Endothelial cell of umbilical vein (primary cell): ENCODE results near the gene CSPG5. TPM values are rescaled to one million over a fixed set of nuclear protein-coding genes. Genes with fewer than 3 reads are reported as not detected.

Experiments
- BruUV-seq: library from RNA; stranded (reverse); fragments of 400-500 nt; replicated peaks from 2 replicates; lab custom pipeline; 2021; lab: Mats Ljungman, UMichigan
- CTCF ChIA-PET: fragments of 300-600, 350-600 bp; sonication (Branson Sonifier 250); formaldehyde crosslinking; loops from one replicate; lab custom pipeline; 2021; ENCODE audit warnings: antibody characterized with exemption, inconsistent platforms; lab: Charles Lee
- POLR2A ChIA-PET: fragments of 300-600, 350-600 bp; sonication (Branson Sonifier 250); formaldehyde crosslinking; loops from one replicate; lab custom pipeline; 2021; ENCODE audit warnings: antibody characterized with exemption, inconsistent platforms; lab: Charles Lee
- DNase-seq: peaks from one replicate; pipeline ENCODE4 v3.0.0-alpha.2; 2011; ENCODE audit warnings: low read depth, low spot score
- FAIRE-seq: peaks from 2 replicates; lab custom pipeline; 2011; peaks lifted over from hg19 to GRCh38; lab: Jason Lieb, UNC
- H2AFZ ChIP-seq: 2 replicates; pipeline ENCODE4 v1.6.0; 2012; ENCODE audit warnings: low read depth, low read length, control low read depth, inconsistent platforms
- H3K27ac ChIP-seq: 2 replicates; pipeline ENCODE4 v1.5.1; 2011; ENCODE audit warnings: low read depth, mild to moderate bottlenecking, control low read depth, low read length, moderate library complexity; ENCODE audit not compliant: insufficient read depth
- H3K27me3 ChIP-seq, 2 experiments: 2 replicates each; pipeline versions ENCODE4 v1.6.0 to v1.6.1; 2011; ENCODE audit warnings: low read length in 2 of 2, mixed read lengths in 1 of 2; ENCODE audit not compliant: control insufficient read depth in 2 of 2, insufficient read depth in 2 of 2
- H3K36me3 ChIP-seq, 2 experiments: 2 replicates in 1 of 2; 3 replicates in 1 of 2; pipeline ENCODE4 v1.5.1; 2011; ENCODE audit warnings: low read length in 2 of 2, mild to moderate bottlenecking in 1 of 2, moderate library complexity in 1 of 2; ENCODE audit not compliant: control insufficient read depth in 2 of 2, insufficient read depth in 2 of 2; ENCODE audit errors: extremely low read depth in 1 of 2
- H3K4me1 ChIP-seq: 3 replicates; pipeline ENCODE4 v1.5.1; 2011; ENCODE audit warnings: mild to moderate bottlenecking, low read length; ENCODE audit not compliant: control insufficient read depth, insufficient read depth; ENCODE audit errors: extremely low read depth
- H3K4me2 ChIP-seq: 2 replicates; pipeline ENCODE4 v1.6.1; 2011; ENCODE audit warnings: low read length, control low read depth, mixed read lengths; ENCODE audit not compliant: insufficient read depth
- H3K4me3 ChIP-seq, 3 experiments: fragments of 200-600 bp in 1 of 3; sonication (generic), shearing (Covaris generic) in 1 of 3; replicated peaks in 1 of 3; 2 replicates each; pipeline ENCODE4 v1.5.1; 2011 to 2016; ENCODE audit warnings: control low read depth in 3 of 3, low read length in 3 of 3, mild to moderate bottlenecking in 2 of 3, inconsistent platforms in 1 of 3, low read depth in 1 of 3, moderate library complexity in 1 of 3; ENCODE audit not compliant: insufficient read depth in 1 of 3
- H3K79me2 ChIP-seq: 2 replicates; pipeline ENCODE4 v1.6.0; 2012; ENCODE audit warnings: low read length, inconsistent platforms; ENCODE audit not compliant: control insufficient read depth, insufficient read depth
- H3K9ac ChIP-seq: replicated peaks from 2 replicates; pipeline ENCODE3; 2011; ENCODE audit warnings: low read length, control low read depth; ENCODE audit not compliant: insufficient read depth; ENCODE audit errors: extremely low read depth
- H3K9me1 ChIP-seq: replicated peaks from 3 replicates; pipeline ENCODE4 v1.6.0; 2011; ENCODE audit warnings: mild to moderate bottlenecking, low read length; ENCODE audit not compliant: control insufficient read depth, insufficient read depth; ENCODE audit errors: extremely low read depth
- H3K9me3 ChIP-seq: replicated peaks from 2 replicates; pipeline ENCODE4 v1.5.1; 2012; ENCODE audit warnings: low read length, inconsistent platforms; ENCODE audit not compliant: control insufficient read depth, insufficient read depth
- H4K20me1 ChIP-seq: replicated peaks from 2 replicates; pipeline ENCODE3; 2011; ENCODE audit warnings: mild to moderate bottlenecking, low read length; ENCODE audit not compliant: control insufficient read depth, insufficient read depth; ENCODE audit errors: extremely low read depth
- JUN ChIP-seq: IDR thresholded peaks from 2 replicates; pipeline ENCODE4 v1.6.1; 2011; ENCODE audit warnings: borderline replicate concordance, low read depth; ENCODE audit not compliant: insufficient read length, insufficient read depth
- POLR2A ChIP-seq: IDR thresholded peaks from 2 replicates; pipeline ENCODE4 v1.6.1; 2012; ENCODE audit warnings: low read depth, mild to moderate bottlenecking, control low read depth, low read length
- POLR2AphosphoS5 ChIP-seq: IDR thresholded peaks from 2 replicates; pipeline ENCODE4 v1.6.1; 2012; ENCODE audit warnings: low read depth, mild to moderate bottlenecking, control low read depth, low read length, moderate library complexity; ENCODE audit not compliant: insufficient read depth
- dilution Hi-C: fragments of 300-500 bp; cut with MboI; formaldehyde crosslinking; loops from one replicate; pipeline ENCODE4 v1.15.0; 2019; ENCODE audit warnings: low sequenced_read_pairs; ENCODE audit not compliant: extremely low pct_ligation_motif_present
- intact Hi-C: fragments of 100-400 bp; cut with micrococcal nuclease; formaldehyde crosslinking; loops from one replicate; pipeline ENCODE4 v1.10.0; 2022
- polyA plus RNA-seq, 4 experiments: library from polyadenylated mRNA; depleted of rRNA in 3 of 4; stranded (reverse) in 3 of 4; unstranded in 1 of 4; fragments of >200 nt; gene quantifications; 2 replicates each; pipeline versions ENCODE4 v1.2.1 to v1.2.3, GENCODE V29; 2011 to 2012; ENCODE audit warnings: missing spikeins in 1 of 4
- total RNA-seq: library from RNA; stranded (reverse); gene quantifications from 2 replicates; pipeline ENCODE4 v1.2.3, GENCODE V29; 2021
- TF ChIP-seq, protein P1 (sequence below), 2 donors: IDR thresholded peaks; 1 replicate in 1 of 2; 2 replicates in 1 of 2; pipeline ENCODE4 v1.5.1; 2011; ENCODE audit warnings: low read length in 2 of 2, mild to moderate bottlenecking in 2 of 2, moderate library complexity in 2 of 2, control low read depth in 1 of 2, inconsistent platforms in 1 of 2, low read depth in 1 of 2; ENCODE audit not compliant: insufficient read depth in 1 of 2; ENCODE audit errors: extremely low read depth in 1 of 2

The CSPG5 gene
- total and polyA plus RNA-seq, 2 donors (not counting 3 experiments of a cell fraction or from before 2014, with no cell fraction given): 0.32 to 0.55 TPM

DNA sequence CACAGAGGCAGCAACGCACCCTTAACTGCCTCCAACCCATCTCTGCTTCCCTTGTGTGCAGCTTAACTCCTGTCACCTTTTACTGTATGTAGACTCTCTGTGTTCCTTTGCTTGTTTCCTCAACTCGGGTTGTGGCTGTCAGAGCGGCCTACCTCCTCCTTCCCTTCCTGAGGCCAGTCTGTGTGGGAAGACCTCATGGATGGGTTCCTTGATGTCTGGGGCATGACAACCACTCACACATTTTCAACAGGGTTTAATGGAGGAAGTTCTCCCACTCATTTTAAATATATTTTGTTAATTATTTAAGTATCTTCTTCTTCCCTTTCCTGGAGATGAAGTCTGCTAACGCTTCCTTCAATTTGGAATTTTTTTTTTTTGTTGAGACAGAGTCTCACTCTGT, 1.8 kb upstream of the CSPG5 start:
- H3K27me3 ChIP-seq: peaks cover 14 to 15% of the 10 kb centered on the region in 2 experiments
- H2AFZ ChIP-seq: no peak overlapping the region
- no peaks in the 10 kb centered on the region for H3K9me3 ChIP-seq
- TF ChIP-seq POLR2A (no peak), POLR2AphosphoS5 (no peak), JUN (no peak)
- TF ChIP-seq, protein P1, sequence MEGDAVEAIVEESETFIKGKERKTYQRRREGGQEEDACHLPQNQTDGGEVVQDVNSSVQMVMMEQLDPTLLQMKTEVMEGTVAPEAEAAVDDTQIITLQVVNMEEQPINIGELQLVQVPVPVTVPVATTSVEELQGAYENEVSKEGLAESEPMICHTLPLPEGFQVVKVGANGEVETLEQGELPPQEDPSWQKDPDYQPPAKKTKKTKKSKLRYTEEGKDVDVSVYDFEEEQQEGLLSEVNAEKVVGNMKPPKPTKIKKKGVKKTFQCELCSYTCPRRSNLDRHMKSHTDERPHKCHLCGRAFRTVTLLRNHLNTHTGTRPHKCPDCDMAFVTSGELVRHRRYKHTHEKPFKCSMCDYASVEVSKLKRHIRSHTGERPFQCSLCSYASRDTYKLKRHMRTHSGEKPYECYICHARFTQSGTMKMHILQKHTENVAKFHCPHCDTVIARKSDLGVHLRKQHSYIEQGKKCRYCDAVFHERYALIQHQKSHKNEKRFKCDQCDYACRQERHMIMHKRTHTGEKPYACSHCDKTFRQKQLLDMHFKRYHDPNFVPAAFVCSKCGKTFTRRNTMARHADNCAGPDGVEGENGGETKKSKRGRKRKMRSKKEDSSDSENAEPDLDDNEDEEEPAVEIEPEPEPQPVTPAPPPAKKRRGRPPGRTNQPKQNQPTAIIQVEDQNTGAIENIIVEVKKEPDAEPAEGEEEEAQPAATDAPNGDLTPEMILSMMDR (IDR thresholded peaks at IDR 0.05; ENCODE audit: extremely low read depth in 1 of 2, insufficient read depth in 1 of 2, low read depth in 1 of 2, low read length in 2 of 2): no peak
- POLR2A ChIA-PET: no interaction called here
- H3K4me3 ChIP-seq: no peak overlapping the region
- no peak for DNase-seq
- H3K9me1 ChIP-seq: no peaks in the 10 kb centered on the region
- dilution Hi-C loops (no loop called here), intact Hi-C loops (no loop called here)
- CTCF ChIA-PET: no interaction called here
- H3K79me2 ChIP-seq: no peaks in the 10 kb centered on the region
- no peak overlapping the region for H3K27ac ChIP-seq
- peaks cover 0 to 2% of the 10 kb centered on the region in 2 experiments for H3K36me3 ChIP-seq
- no peak overlapping the region for H3K4me2 ChIP-seq
- no peak for FAIRE-seq
- no peaks in the 10 kb centered on the region for H3K4me1 ChIP-seq
- H3K9ac ChIP-seq: no peak overlapping the region
- no peaks in the 10 kb centered on the region for H4K20me1 ChIP-seq
- BruUV-seq: no TSS peak

DNA sequence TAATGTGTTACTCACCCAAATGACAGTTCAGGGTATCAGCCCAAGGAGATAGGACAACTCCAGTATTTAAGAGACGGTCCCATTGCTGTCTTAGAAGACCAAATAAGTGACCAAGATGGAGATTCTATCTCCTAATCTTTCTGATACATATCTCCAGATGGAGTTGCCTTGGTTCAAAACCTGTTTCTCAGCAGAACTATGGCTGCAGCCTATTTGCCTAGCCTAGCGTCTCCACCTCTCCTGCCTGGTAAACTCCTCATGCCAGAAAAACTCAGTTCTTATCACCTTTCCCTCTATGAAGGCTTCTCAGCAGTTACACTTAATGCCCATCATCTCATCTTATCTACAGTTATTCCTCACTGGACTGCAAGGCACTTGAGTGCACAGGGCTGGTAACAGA, 1.2 kb upstream of the CSPG5 start:
- FAIRE-seq (no peak), DNase-seq (no peak)
- dilution Hi-C loops: no loop called here
- TF ChIP-seq JUN: no peak
- peak; percentile 9 for TF ChIP-seq POLR2AphosphoS5
- Histone ChIP-seq H3K4me3 (no peak overlapping the region), H3K4me1 (no peaks in the 10 kb centered on the region), H4K20me1 (no peaks in the 10 kb centered on the region), H3K9me3 (no peaks in the 10 kb centered on the region), H3K4me2 (no peak overlapping the region), H3K9me1 (no peaks in the 10 kb centered on the region), H3K27me3 (peaks cover 14 to 17% of the 10 kb centered on the region in 2 experiments), H3K9ac (no peak overlapping the region), H3K36me3 (no peaks in the 10 kb centered on the region), H3K27ac (no peak overlapping the region), H2AFZ (no peak overlapping the region), H3K79me2 (no peaks in the 10 kb centered on the region)
- POLR2A ChIA-PET: no interaction called here
- intact Hi-C loops: loop anchor here (5.0 kb wide), 1 partner anchor 58 kb away; no protein-coding TSS in a partner anchor
- CTCF ChIA-PET: no interaction called here
- no TSS peak for BruUV-seq
